HG03108 (cell line): ENCODE data around the gene DLGAP1.

Experiments
- ATAC-seq: cut with Tn5 transposase; IDR thresholded peaks from one replicate; pipeline ENCODE4 v1.9.1; 2021; ENCODE audit warnings: moderate library complexity; ENCODE audit not compliant: unreplicated experiment

Gene DLGAP1

GRCh38 chr18:3463051-3463450, 992.1 kb downstream of the DLGAP1 start:
- no peak for ATAC-seq

- no peak for ATAC-seq
Observed at GRCh38 chr18:3461704-3462103, 993.4 kb downstream of the DLGAP1 start.

- ATAC-seq = no peak
Observed at GRCh38 chr18:3460823-3461398, 994.2 kb downstream of the DLGAP1 start.

- no peak for ATAC-seq
Observed at GRCh38 chr18:3458952-3459853, 995.9 kb downstream of the DLGAP1 start.

GRCh38 chr18:3458378-3458777, 996.7 kb downstream of the DLGAP1 start:
- ATAC-seq = no peak

- no peak for ATAC-seq
Observed at GRCh38 chr18:3457261-3457724, 997.8 kb downstream of the DLGAP1 start.

GRCh38 chr18:3456686-3457069, 998.4 kb downstream of the DLGAP1 start:
- ATAC-seq = no peak

- no peak for ATAC-seq
Observed at GRCh38 chr18:3455907-3456685, 999.0 kb downstream of the DLGAP1 start.

GRCh38 chr18:3455090-3455635, 999.9 kb downstream of the DLGAP1 start:
- ATAC-seq = no peak

- ATAC-seq = no peak
Observed at GRCh38 chr18:3454365-3455089, 1000.6 kb downstream of the DLGAP1 start.

- ATAC-seq = no peak
Observed at GRCh38 chr18:3453540-3454364, 1001.4 kb downstream of the DLGAP1 start.

- no peak for ATAC-seq
Observed at GRCh38 chr18:3452750-3453539, 1002.2 kb downstream of the DLGAP1 start.

- ATAC-seq = no peak
Observed at GRCh38 chr18:3451989-3452749, 1002.9 kb downstream of the DLGAP1 start.

GRCh38 chr18:3451183-3451988, 1003.7 kb downstream of the DLGAP1 start:
- no peak for ATAC-seq

- ATAC-seq = no peak
Observed at GRCh38 chr18:3450799-3451182, 1004.3 kb downstream of the DLGAP1 start.

- ATAC-seq = no peak
Observed at GRCh38 chr18:3450012-3450798, 1004.9 kb downstream of the DLGAP1 start, which contains the start of gene TGIF1. TGIF1 (plus strand) TSS chr18:3450172; CDS start chr18:3450490, 318 bp downstream.
